T1000 (cell line): ENCODE data around the gene NFYB.
"Not testable (repeated sequence)": the region's sequence is repeated elsewhere in the genome, so short reads cannot be mapped to it uniquely, and the experiment has no call there.

Experiments
- DNase-seq: peaks from one replicate; lab custom pipeline; 2025; ENCODE audit warnings: mixed read lengths; lab: John Stamatoyannopoulos, UW

NFYB gene

GRCh38 chr12:104163028-104163427 lies 25.0 kb upstream of the NFYB start:
- DNase-seq = not testable (repeated sequence)

GRCh38 chr12:104155711-104156555 lies 17.9 kb upstream of the NFYB start:
- DNase-seq = no peak

GRCh38 chr12:104154806-104155205 lies 16.8 kb upstream of the NFYB start:
- no peak for DNase-seq

- DNase-seq = no peak
Observed at GRCh38 chr12:104154286-104154685, 16.3 kb upstream of the NFYB start.

GRCh38 chr12:104152685-104153241 lies 14.8 kb upstream of the NFYB start:
- DNase-seq = no peak

GRCh38 chr12:104150416-104150815 lies 12.4 kb upstream of the NFYB start:
- DNase-seq = no peak

- no peak for DNase-seq
Observed at GRCh38 chr12:104147346-104147745, 9.3 kb upstream of the NFYB start.

GRCh38 chr12:104143918-104144317 lies 5.9 kb upstream of the NFYB start:
- no peak for DNase-seq

GRCh38 chr12:104143002-104143401 lies 5.0 kb upstream of the NFYB start:
- no peak for DNase-seq

GRCh38 chr12:104142543-104142942 lies 4.5 kb upstream of the NFYB start:
- DNase-seq = no peak

- no peak for DNase-seq
Observed at GRCh38 chr12:104138797-104139152, 765 bp upstream of the NFYB start.

- no peak for DNase-seq
Observed at GRCh38 chr12:104137001-104137901, 759 bp downstream of the NFYB start.

- no peak for DNase-seq
Observed at GRCh38 chr12:104136577-104136976, 1.4 kb downstream of the NFYB start.

- DNase-seq = no peak
Observed at GRCh38 chr12:104134882-104135281, 3.1 kb downstream of the NFYB start.

GRCh38 chr12:104133866-104134265 lies 4.1 kb downstream of the NFYB start:
- no peak for DNase-seq

- DNase-seq = no peak
Observed at GRCh38 chr12:104133321-104133720, 4.7 kb downstream of the NFYB start.

GRCh38 chr12:104132351-104132956 lies 5.6 kb downstream of the NFYB start:
- no peak for DNase-seq

GRCh38 chr12:104131609-104132008 lies 6.4 kb downstream of the NFYB start:
- DNase-seq = no peak

GRCh38 chr12:104130760-104131159 lies 7.2 kb downstream of the NFYB start:
- no peak for DNase-seq

GRCh38 chr12:104126548-104126947 lies 11.5 kb downstream of the NFYB start:
- DNase-seq = no peak

- DNase-seq = no peak
Observed at GRCh38 chr12:104122298-104122697, 15.7 kb downstream of the NFYB start.

- DNase-seq = no peak
Observed at GRCh38 chr12:104121001-104121400, 17.0 kb downstream of the NFYB start.
